ENCODE data around the gene TBC1D7. TPM values are rescaled to one million over a fixed set of nuclear protein-coding genes. Genes with fewer than 3 reads are reported as not detected.

Gene TBC1D7
- total RNA-seq, 1 donor from 2014 or later, result 34.0 TPM

GRCh38 chr6:13300643-13301590, 27.4 kb downstream of the TBC1D7 start:
- ATAC-seq, result no peak
- intact Hi-C loops (cut with micrococcal nuclease), result loop anchor here (10.0 kb wide), 1 partner anchor 386 kb away; no protein-coding TSS in a partner anchor

GRCh38 chr6:13299918-13300317, 28.4 kb downstream of the TBC1D7 start:
- intact Hi-C loops (cut with micrococcal nuclease), result loop anchor here (10.0 kb wide), 1 partner anchor 385 kb away; no protein-coding TSS in a partner anchor
- ATAC-seq (no peak), DNase-seq (no peak)

More at GRCh38 chr6:13300643-13301590, 27.4 kb downstream of the TBC1D7 start:
- DNase-seq, result no peak

- no peak for DNase-seq
- intact Hi-C loops (cut with micrococcal nuclease), result no loop called here
- no peak for ATAC-seq
Observed at GRCh38 chr6:13299403-13299821, 28.9 kb downstream of the TBC1D7 start.

- no peak for ATAC-seq
- intact Hi-C loops (cut with micrococcal nuclease), result no loop called here
- no peak for DNase-seq
Observed at GRCh38 chr6:13298446-13298845, 29.9 kb downstream of the TBC1D7 start.

- intact Hi-C loops (cut with micrococcal nuclease), result no loop called here
- no peak for DNase-seq
Observed at GRCh38 chr6:13297391-13297790, 30.9 kb downstream of the TBC1D7 start.

GRCh38 chr6:13296536-13296997, 31.8 kb downstream of the TBC1D7 start:
- intact Hi-C loops (cut with micrococcal nuclease), result no loop called here
- ATAC-seq (peak; percentile 13), DNase-seq (no peak)

More at GRCh38 chr6:13297391-13297790, 30.9 kb downstream of the TBC1D7 start:
- no peak for ATAC-seq

- no peak for ATAC-seq
- no peak for DNase-seq
- intact Hi-C loops (cut with micrococcal nuclease), result no loop called here
Observed at GRCh38 chr6:13295576-13295975, 32.8 kb downstream of the TBC1D7 start.

- no peak for DNase-seq
- intact Hi-C loops (cut with micrococcal nuclease), result no loop called here
- no peak for ATAC-seq
Observed at GRCh38 chr6:13294499-13295069, 33.8 kb downstream of the TBC1D7 start.

- DNase-seq (no peak), ATAC-seq (no peak)
- intact Hi-C loops (cut with micrococcal nuclease), result no loop called here
Observed at GRCh38 chr6:13292774-13293173, 35.6 kb downstream of the TBC1D7 start.

GRCh38 chr6:13290335-13290734, 38.0 kb downstream of the TBC1D7 start:
- no peak for ATAC-seq
- intact Hi-C loops (cut with micrococcal nuclease), result no loop called here
- no peak for DNase-seq

- intact Hi-C loops (cut with micrococcal nuclease), result no loop called here
- ATAC-seq (no peak), DNase-seq (no peak)
Observed at GRCh38 chr6:13289789-13290318, 38.5 kb downstream of the TBC1D7 start.

- no peak for DNase-seq
- intact Hi-C loops (cut with micrococcal nuclease), result no loop called here
- ATAC-seq, result peak; percentile 13
Observed at GRCh38 chr6:13288969-13289391, 39.4 kb downstream of the TBC1D7 start.

- intact Hi-C loops (cut with micrococcal nuclease), result no loop called here
- DNase-seq, result no peak
- ATAC-seq, result no peak
Observed at GRCh38 chr6:13288481-13288880, 39.9 kb downstream of the TBC1D7 start.

GRCh38 chr6:13287104-13287503, 41.2 kb downstream of the TBC1D7 start:
- intact Hi-C loops (cut with micrococcal nuclease), result no loop called here
- DNase-seq, result no peak
- no peak for ATAC-seq

GRCh38 chr6:13286181-13286580, 42.2 kb downstream of the TBC1D7 start:
- DNase-seq (no peak), ATAC-seq (no peak)
- intact Hi-C loops (cut with micrococcal nuclease), result no loop called here

GRCh38 chr6:13285705-13286104, 42.6 kb downstream of the TBC1D7 start:
- DNase-seq (no peak), ATAC-seq (no peak)
- intact Hi-C loops (cut with micrococcal nuclease), result no loop called here

- intact Hi-C loops (cut with micrococcal nuclease), result no loop called here
- ATAC-seq (no peak), DNase-seq (no peak)
Observed at GRCh38 chr6:13284646-13285045, 43.7 kb downstream of the TBC1D7 start.

- intact Hi-C loops (cut with micrococcal nuclease), result no loop called here
- DNase-seq (no peak), ATAC-seq (no peak)
Observed at GRCh38 chr6:13283331-13283730, 45.0 kb downstream of the TBC1D7 start.

- intact Hi-C loops (cut with micrococcal nuclease), result no loop called here
- no peak for ATAC-seq
Observed at GRCh38 chr6:13282393-13283069, 45.8 kb downstream of the TBC1D7 start.

More at GRCh38 chr6:13282393-13283069, 45.8 kb downstream of the TBC1D7 start:
- no peak for DNase-seq
